GM20000 (cell line): ENCODE data around the gene HAL.

ENCODE experiments used
- DNase-seq: peaks from one replicate; pipeline ENCODE4 v3.0.0; 2012; ENCODE audit warnings: low spot score
- TF ChIP-seq, protein P1 (sequence below): IDR thresholded peaks from 2 replicates; pipeline ENCODE4 v1.5.1; 2012; ENCODE audit warnings: mild to moderate bottlenecking, control low read depth; ENCODE audit errors: extremely low read depth, missing control alignments

Gene HAL

GRCh38 chr12:95962222-95962621 lies 33.9 kb downstream of the HAL start:
- TF ChIP-seq, protein P1, sequence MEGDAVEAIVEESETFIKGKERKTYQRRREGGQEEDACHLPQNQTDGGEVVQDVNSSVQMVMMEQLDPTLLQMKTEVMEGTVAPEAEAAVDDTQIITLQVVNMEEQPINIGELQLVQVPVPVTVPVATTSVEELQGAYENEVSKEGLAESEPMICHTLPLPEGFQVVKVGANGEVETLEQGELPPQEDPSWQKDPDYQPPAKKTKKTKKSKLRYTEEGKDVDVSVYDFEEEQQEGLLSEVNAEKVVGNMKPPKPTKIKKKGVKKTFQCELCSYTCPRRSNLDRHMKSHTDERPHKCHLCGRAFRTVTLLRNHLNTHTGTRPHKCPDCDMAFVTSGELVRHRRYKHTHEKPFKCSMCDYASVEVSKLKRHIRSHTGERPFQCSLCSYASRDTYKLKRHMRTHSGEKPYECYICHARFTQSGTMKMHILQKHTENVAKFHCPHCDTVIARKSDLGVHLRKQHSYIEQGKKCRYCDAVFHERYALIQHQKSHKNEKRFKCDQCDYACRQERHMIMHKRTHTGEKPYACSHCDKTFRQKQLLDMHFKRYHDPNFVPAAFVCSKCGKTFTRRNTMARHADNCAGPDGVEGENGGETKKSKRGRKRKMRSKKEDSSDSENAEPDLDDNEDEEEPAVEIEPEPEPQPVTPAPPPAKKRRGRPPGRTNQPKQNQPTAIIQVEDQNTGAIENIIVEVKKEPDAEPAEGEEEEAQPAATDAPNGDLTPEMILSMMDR = no peak
- no peak for DNase-seq

DNA sequence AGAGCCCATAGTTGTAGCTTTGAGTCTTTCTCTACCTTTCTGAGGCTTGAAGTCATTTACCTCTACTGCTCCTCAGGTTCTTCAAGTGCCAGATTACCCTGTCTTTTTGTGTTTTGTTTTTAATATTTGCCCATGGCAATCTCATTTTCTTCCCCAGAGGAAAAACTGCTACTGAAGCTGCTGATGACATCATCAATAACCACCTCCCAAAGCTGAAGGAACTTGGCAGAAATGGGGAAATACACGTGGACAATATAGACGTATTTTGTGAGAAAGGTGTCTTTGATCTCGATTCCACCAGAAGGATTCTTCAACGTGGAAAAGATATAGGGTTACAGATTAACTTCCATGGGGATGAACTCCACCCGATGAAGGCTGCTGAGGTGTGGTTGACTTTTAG lies 35.9 kb downstream of the HAL start:
- no peak for DNase-seq
- TF ChIP-seq, protein P1 = no peak

GRCh38 chr12:95959107-95959506 lies 37.0 kb downstream of the HAL start:
- TF ChIP-seq, protein P1 = no peak
- DNase-seq = no peak

GRCh38 chr12:95956557-95957145 lies 39.5 kb downstream of the HAL start:
- TF ChIP-seq, protein P1 = no peak
- no peak for DNase-seq

GRCh38 chr12:95955549-95956159 lies 40.5 kb downstream of the HAL start:
- TF ChIP-seq, protein P1 = no peak
- DNase-seq = no peak

GRCh38 chr12:95953000-95953399 lies 43.1 kb downstream of the HAL start:
- DNase-seq = no peak
- TF ChIP-seq, protein P1 = no peak

DNA sequence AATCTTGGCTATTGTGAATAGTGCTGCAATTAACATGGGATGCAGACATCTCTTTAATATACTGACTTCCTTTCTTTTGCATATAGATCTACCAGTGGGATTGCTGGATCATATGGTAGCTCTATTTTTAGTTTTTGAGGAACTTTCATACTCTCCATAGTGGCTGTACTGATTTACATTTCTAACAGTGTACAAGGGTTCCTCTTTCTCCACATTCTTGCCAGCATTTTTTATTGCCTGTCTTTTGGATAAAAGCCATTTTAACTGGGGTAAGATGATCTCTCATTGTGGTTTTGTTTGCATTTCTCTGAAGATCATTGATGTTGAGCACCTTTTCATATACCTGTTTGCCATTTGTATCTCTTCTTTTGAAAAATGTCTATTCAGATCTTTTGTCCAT lies 44.6 kb downstream of the HAL start:
- TF ChIP-seq, protein P1 = no peak
- DNase-seq = no peak
